ENCODE results near the gene CALN1.
"Not testable (repeated sequence)": the region's sequence is repeated elsewhere in the genome, so short reads cannot be mapped to it uniquely, and the experiment has no call there.

CALN1 gene

DNA sequence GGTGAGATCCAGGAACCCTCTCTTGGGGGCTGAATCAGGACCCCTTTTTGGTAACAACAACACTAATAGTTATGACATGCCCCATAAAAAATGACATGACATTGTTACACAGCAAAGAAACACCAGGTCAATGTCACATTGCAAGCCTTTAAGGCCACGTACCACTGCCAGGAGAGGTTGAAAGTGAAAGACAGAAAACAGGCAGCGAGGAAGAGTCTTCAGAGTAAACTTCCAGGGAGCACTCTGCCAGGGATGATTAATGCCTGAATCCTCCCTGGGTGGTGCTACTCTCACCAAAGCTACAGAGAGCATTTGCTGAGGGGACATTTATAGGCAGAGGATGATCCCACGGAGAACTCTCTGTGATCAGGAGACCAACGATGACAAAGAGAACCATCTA, 551.6 kb downstream of the CALN1 start:
- no peak for DNase-seq (ENCODE audit: low read depth)

DNA sequence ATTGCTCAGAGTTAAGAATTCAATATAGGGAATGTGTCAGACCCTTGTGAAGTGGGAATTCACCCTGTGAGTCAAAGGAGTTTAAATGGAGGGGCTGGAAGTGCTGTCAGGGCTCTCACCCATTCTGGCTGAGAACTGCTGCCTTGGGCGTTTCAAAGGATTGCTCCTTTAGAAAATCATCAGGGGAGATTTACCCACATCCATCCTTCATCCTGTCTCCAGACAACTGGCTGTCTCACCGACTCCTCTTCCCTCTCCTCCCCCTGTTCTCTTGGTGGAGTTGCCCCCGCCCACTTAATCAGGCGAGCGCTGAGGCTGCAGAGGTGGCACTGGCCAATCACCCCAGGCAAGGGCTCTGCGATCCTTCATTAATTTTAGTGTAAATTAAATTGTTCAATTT, 554.8 kb downstream of the CALN1 start:
- no peak for DNase-seq (ENCODE audit: low read depth)

DNA sequence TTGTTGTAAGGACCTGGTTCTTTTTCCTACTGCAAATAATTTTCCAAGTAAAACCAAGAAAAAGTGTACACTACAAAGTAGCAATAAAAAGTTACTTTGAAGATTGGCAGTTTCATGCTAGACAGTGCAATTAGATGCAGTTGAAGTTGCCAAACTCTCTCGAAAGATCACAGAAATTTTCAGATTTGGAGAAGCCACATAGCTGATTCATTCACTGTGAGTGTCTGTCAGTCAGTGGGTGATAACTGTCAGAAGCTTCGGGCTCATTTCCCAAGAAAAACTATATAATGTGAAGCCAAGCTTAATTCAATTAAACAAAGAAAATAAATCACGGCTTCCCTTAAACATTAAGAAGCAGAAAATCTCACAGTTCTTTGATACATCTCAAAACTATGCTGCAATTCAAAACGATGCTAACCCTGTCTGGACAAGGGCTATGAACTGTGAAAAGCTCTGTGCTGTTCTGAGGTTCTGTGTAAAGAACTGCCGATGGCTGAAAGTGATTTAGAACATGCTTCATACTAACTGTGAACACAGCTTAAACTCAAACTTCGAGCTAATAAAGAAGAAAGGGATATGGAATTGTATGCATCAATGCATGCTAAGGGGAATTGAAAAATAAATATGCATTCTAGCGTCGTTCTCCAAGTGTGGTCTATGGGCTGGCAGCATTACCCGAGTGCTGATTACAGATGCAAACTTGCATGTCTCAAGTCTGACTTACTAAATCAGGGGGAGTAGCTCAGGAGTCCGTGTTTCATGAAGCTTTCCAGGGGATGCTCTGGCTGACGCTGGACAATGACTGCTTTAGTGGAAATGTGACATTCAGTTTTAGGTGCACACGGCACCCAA, 557.4 kb downstream of the CALN1 start:
- DNase-seq (ENCODE audit: low read depth): no peak

DNA sequence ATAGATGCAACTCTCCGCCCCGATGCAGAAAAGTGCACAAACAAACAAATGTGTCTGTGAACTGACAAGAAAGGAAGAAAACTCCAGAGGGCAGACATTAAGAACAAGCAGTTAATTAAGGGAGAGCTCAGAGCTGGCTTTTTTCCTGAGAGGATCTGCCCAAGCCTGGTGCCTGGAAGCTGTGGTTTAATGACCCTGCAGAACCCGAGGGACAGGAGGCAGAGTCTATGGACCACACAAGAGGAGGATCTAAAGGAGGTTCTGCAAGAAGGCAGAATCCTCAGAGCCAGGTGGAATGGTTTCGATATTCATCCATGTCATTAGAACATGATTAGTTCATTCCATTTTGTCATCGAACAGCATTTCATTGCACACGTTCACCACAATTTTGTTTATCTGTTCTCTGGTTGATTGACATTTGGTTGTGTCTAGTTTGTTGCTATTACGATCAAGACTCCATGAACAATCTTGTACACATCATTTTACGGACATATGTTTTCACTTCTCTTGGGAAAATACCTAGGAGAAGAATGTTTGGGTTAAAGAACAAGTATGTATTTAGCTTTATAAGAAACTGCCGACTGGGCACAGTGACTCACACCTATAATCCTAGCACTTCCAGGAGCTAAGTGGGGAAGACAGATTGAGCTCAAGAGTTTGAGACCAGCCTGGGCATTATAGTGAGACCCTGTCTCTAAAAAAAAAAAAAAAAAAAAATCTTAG, 560.2 kb downstream of the CALN1 start:
- DNase-seq (ENCODE audit: low read depth): no peak

DNA sequence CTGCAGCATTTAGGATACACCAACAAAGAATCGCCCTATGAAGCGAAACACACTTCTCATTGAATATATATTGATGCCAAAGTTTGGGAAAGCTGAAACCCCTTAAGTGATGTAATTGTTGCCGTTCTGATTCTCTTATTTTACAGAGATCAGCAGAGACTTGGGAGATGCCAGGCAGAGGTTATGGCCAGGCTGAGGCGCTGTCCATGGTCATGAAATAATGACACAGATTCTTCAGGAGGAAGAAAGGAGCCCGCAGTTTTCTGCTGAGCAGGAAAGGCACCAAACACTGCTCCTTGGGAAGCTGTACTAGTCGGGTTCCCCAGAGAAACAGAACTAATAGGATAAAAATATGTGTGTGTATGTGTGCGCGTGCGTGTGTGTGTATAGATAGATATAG, 566.0 kb downstream of the CALN1 start:
- no peak for DNase-seq (ENCODE audit: low read depth)

DNA sequence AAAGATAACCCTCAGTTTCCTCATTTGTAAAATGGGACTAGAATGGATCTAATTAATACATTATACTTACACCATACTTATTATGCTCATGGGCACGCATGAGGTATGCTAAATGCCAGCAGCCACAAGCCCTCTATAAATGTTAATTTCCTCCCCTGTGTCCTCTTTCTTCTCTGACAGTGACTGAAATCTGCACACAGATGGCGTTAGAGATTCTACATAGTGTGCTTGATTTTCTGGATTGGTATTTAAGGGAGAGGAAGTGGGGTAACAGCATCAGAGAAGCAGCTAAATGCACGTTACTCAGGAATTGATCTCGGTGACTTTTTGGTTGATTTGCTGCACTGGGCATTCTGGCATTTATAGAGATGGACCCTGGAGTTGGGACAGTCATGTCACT, 568.5 kb downstream of the CALN1 start:
- no peak for DNase-seq (ENCODE audit: low read depth)

DNA sequence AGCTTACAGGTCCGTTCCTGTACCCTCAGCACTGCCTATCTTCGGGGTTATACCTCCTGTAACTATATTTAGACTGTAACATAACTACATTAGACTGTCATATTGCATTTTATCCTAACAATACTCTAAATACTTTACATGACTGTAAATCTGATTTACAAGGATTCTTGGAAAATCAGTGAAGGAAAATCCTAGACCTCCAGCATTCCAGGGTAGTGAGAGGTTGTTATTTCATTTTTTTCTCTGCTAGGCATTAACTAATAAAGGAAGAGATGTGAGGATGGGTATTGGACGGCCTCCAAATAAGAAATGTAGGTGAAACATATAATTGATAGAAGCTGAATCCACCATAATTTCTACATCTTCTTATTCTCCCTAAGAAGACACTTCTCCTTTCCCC, 569.4 kb downstream of the CALN1 start:
- no peak for DNase-seq (ENCODE audit: low read depth)

DNA sequence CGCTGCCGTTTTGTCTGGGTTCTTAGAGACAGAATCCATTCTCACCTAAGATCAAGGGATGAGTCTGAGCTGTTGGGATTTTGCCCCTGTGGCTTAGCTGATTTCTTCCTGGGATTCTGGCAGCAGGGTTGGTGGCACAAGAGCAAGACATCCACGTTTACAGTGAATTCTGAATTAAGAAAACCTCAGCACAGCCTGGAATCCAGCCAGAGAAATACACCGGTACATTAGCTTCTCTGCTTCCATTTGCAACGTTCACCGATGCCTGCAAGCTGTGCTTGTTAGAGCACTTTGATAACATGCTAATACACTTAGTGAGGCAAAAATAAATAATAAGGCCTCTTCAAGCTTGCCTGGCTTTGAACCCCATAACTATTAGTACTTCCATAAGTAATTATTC, 569.8 kb downstream of the CALN1 start:
- DNase-seq (ENCODE audit: low read depth): no peak

DNA sequence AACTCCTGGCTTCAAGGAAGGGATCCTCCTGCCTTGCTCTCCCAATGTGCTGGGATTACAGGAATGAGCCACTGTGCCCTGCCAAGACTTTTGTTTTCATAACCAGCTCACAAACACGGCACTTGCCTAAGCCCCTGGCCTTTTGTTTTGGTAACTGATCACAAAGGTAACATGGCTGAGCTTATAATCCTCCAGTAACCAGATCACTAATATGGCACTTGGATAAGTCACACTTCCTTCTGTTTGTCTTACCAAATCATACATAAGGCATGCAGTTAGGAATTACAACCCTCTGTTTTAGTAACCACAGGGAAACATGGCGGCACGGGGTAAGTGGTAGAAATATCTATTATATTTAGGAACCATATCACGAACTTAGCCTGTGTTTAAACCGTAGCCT, 577.1 kb downstream of the CALN1 start:
- no peak for DNase-seq (ENCODE audit: low read depth)

DNA sequence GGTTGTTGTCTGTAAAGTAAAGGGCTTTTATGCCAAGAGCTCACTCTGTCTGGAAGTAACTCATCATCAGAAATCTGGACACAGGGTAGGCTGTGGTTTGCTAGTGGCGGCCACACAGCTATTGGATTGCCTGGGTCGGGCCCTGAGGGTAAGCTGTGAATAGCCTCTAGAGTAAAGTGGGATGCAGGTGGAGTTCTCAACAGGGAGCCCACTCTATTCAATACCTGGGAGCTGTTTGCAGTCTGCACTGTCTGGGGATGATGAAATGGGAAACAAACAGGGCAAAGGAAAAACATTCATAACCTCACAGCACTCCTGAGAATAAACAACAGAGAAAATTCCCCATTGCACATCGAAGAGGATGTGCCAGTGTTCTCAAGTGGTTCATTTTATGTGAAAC, 582.6 kb downstream of the CALN1 start:
- DNase-seq (ENCODE audit: low read depth): no peak

DNA sequence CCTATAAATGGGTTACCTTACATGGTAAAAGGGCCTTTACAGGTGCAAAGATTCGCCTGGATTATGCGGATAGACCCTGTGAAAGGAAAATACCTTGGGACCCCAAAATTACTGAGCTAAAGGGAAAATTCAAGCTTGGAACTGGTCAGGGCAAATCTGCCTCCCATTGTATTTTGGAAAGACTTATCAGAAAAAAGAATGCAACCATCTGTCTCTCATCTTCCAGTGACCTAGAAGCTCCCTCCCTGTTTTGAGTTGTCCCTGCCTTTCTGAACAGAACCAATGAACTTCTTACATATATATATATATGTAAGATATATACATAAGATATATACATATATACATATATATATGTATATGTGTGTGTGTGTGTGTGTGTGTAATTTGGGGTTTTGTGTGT, 583.8 kb downstream of the CALN1 start:
- no peak for DNase-seq (ENCODE audit: low read depth)

DNA sequence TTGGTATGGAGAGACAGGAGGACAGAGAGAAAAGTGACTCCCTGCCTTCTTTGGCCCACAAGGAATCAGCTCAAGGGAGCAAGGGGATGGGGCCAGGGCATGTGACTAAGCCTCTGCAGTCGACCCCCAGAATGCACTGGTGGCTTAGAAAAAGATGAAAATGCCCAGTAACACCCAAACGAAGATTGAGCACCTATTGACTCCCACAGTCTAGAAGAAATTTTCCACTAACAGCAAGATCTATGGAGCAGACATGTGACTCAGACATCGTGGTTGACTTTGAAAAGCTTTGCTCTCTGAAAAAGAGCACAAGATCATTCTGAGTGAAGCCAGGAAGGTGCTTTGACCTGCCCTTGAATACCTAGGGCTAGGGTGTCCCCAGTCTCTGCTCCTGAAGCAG, 586.0 kb downstream of the CALN1 start:
- no peak for DNase-seq (ENCODE audit: low read depth)

DNA sequence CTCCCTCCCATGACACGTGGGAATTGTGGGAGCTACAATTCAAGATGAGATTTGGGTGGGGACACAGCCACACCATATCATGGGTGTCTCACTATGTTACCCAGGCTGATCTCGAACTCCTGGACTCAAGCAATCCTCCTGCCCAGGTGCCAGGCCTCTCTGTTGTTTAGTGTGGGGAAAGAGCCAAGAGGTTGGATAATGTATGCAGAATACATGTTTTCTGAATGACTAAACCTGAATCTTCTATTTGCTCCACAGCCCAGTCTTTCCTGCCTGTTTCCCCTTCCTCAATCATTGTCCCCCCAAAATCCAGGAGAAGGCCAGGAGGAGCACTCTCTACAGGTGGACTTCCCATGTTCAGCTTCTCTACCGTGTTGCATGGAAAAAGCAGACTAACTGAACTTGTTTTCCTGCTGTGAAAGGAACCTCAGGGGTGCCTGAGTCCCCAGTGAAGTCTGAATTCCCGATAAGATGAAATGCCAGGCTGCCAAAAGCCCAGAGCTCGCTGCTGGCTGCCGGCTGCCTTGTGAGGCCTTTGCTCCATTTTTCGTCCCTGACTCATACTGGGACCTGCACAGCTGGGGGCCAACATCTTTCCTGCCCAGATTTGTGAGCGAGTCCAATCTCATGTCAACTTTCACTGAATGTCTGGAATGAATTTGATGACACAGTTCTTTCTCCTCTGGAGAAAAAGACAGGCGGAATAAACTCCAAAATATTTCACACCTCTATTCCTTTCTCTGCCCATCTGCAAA, 588.0 kb downstream of the CALN1 start:
- DNase-seq (ENCODE audit: low read depth): no peak

DNA sequence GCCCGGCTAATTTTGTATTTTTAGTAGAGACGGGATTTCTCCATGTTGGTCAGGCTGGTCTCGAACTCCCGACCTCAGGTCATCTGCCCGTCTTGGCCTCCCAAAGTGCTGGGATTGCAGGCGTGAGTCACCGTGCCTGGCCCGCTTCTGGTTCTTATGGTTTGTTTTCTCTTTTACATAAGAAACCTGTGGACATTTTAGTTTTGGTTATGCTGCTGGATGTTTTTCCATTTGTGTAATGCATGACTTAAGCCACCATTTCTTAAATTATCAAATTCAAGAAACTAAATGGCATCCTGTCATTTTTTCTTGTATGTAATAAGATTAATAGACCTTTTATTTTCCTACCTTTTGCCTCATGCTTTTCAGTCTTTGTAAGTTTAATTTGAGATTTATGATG, 589.7 kb downstream of the CALN1 start:
- not testable (repeated sequence) for DNase-seq (ENCODE audit: low read depth)

DNA sequence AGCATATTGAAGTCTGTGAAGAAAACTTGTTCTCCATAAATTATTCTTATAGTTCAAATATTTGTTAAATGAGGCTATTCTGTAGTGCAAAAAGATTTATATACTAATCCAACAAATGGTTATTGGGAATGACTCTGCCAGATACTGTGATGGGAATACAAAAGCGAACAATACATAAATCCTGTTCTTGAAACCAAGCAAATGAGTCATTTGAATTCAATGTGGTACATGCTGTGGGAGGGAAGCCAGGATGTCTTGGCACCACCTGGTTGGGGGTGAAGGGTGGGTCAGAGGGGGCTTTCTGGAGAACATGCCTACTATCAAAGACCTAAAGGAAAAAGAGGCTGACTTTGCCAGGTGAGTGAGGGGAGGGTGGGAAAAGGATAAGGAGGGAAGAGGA, 594.2 kb downstream of the CALN1 start:
- DNase-seq (ENCODE audit: low read depth): no peak

DNA sequence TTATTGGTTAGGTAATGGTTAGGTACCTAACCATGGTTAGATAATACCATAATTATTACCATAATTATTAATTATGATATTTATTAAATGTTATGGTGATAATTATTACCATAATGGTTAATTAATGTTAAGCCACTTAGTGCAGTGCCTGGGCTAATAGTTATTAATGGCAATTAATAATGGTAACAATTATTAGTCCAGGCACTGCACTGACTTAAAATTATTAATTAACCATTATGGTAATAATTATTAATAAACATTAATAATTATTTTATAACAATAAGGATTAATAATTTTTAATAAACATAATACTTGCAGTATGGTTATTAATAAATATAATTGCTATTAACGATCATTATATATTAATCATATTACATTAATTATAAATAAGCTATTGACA, 604.0 kb downstream of the CALN1 start:
- no peak for DNase-seq (ENCODE audit: low read depth)

DNA sequence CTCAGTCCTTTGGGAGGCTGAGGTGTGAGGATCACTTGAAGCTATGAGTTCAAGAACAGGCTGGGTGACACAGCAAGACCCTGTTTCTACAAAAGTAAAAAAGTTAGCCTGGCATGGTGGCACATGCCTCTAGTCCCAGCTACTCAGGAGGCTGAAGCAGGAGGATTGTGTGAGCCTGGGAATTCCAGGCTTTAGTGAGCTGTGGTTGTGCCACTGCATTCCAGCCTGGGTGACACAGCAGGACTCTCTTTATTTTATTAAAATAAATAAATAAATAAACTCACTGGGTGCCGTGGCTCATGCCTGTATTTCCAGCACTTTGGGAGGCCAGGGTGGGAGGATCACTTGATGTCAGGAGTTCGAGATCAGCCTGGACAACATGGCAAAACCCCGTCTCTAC, 607.9 kb downstream of the CALN1 start:
- no peak for DNase-seq (ENCODE audit: low read depth)

DNA sequence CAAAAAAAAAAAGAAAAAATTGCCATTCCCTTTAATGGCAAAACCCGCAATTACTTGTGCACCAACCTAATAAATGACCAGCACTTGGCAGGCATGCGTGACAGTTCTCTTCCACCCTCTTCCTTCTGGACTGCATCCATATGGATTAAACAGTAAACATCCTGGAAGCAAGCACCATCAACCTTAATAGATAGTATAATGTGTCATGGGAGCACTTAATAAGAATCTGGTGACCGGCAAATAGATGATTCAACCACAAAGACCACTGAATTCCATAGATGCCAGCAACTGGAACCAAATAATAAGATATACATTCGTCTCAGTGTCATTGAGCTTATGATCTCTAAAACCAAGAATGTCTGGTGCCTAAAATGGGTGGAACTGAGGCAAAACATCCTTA, 610.2 kb downstream of the CALN1 start:
- DNase-seq (ENCODE audit: low read depth): no peak

DNA sequence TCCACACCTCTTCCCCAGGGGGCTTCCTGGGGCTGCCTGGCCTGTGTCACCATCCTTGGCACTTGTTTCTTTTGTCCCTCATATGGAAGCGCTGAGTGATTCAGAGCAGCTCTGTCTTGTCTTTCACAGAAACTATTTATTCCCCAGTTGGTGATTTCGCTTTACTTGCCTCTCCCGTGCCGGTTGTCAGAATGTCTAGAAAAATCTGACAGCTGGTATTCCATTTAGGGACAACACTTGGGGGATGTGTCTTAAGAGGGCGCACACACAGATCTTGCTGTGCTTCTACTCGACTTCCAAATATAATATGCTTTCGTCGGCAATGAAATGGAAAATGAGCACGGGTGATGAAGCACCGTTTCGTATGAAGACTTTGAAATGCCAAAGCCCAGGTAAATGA, 611.8 kb downstream of the CALN1 start:
- DNase-seq (ENCODE audit: low read depth): no peak

DNA sequence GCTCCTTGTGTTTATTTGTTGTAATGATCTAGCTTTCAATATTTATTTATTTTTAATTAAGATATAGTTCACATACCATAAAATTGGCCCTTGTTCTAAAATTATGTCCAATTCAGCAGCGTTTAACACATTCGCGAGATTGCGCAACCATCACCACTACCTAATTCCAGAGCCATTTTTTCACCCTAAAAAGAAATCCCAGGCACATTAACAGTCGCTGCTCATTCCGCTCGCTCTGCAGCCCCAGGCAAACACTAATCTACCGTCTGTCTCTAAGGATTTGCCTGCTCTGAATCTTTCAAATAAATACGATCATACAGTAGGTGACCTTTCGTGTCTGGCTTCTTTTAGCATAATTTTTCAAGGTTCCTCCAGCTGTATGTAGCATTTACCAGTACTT, 616.7 kb downstream of the CALN1 start:
- no peak for DNase-seq (ENCODE audit: low read depth)

DNA sequence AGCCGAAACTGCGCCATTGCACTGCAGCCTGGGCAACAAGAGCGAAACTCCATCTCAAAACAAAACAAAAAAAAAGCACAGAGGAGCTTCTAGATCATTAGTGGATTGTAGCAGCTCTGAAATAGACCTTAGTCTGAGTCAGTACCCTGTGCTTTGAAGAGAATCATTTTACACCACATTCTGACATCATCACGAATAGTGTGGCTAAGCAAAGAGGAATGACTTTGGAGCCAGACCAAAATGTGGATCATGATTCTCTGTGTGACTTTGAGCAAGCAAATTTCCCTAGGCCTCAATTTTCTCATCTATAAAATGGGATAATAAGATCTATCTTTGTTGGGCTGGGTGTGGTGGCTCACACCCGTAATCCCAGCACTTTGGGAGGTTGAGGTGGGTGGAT, 618.9 kb downstream of the CALN1 start:
- DNase-seq (ENCODE audit: low read depth): no peak

DNA sequence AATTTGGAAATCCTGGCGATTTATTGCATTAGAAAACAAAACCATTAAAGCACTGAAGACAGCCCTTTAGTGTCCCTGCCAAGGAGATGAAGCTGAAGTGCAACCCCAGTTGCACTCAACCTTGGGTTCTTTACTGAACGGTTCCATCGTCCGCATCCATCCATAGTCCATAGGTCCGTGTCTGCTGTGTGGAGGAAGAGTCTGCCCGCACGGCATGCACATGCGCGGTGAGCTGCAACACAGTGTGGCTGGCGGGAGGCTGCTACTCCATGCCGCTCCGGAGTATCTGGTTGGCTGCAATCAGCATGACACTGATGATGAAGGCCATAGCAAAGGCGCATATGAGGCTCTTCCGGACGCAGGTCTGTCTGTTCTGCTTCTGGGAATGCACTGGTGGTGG, 624.6 kb downstream of the CALN1 start:
- DNase-seq (ENCODE audit: low read depth): no peak

DNA sequence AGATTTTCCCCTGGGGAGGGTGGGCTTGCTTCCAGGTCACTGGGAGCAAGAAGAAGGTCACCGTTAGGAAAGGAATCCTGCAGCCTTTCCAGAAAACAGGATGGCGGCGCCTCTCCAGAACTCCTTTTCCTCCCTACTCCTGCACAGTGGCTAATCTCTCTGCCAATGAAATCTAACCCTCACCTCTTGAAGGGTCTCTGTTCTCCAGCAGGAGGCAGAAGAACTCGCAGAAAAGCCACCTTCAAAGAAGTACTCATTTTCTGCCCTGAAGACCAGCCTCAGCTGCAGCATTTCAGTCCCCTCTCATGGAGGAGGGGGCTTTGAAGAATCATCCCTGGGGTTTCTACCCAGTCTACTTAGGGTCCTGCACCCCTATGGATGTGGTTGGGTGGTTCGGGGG, 626.9 kb downstream of the CALN1 start:
- no peak for DNase-seq (ENCODE audit: low read depth)
